Hepatic stellate cell (primary cell): ENCODE measurements around the gene RGL3.
"Not testable (repeated sequence)": the region's sequence is repeated elsewhere in the genome, so short reads cannot be mapped to it uniquely, and the experiment has no call there.

Experiments
- DNase-seq: peaks from one replicate; pipeline ENCODE4 v3.0.0; 2011; ENCODE audit warnings: low spot score

RGL3 gene

DNA sequence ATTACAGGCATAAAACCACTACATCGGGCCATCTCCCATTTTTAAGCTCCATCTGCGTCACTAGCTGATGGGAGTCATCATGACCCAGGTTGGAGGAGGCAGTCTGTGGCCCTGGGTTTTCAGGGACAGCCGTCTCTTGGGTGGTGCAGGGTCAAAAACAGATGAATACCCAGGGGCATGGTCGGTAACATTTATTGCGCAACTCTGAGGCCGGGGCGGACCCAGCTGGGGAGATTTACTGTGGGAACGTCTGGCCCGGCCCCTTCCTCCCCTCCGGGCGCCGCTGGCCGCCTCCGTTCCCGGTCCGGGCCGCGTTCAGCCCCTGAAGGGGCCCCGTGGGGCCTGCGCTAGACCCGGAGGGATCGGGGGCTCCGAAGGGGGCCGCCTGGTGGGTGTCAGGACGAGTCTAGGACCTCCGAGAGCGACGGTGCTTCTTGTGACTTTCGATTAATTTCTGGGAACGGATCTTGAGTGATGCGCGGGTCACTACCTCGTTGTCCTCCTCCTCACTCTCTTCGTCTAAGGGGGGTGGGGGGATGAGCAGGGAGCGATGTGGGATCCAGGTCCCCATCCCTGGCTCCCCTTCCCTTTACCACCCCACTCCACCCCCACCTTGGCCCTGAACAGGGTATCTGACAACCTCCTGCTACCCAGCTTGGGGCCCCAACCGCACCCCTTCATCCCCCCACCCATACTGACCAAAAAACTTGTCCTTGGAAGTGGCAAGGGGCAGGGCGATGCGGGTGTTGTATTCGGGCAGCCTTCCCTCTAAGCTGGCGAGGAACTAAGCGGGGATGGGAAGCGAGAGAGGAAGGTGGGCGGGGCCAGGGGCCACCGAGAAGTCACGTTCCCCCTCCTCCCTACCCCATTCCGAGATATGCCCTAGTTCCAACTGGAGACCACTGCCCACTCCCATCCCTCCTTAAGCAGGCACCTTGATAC, 1.6 kb upstream of the RGL3 start:
- DNase-seq = peak; percentile 41

DNA sequence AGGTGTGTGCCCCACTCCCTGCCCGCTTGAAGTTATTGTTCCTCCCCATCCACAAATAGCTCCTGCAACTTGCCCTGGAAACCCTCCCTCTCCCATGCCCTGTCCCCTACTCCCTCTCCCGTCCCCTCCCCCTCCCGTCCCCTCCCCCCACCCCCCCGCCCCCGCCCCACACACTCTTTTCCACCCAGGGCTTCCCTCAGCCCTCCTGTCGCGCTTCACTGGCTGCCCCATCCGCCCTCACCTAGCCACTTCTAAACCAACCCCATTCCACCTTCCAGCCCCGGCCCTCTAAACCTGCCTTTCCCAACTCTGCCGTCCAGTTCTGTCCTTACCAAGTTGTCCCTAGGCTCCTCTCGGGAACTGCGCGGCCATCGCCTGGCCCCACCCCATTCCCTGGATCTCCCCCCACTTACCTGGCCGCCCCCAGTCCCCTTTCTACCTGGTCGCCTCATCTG, 993 bp downstream of the RGL3 start:
- no peak for DNase-seq

DNA sequence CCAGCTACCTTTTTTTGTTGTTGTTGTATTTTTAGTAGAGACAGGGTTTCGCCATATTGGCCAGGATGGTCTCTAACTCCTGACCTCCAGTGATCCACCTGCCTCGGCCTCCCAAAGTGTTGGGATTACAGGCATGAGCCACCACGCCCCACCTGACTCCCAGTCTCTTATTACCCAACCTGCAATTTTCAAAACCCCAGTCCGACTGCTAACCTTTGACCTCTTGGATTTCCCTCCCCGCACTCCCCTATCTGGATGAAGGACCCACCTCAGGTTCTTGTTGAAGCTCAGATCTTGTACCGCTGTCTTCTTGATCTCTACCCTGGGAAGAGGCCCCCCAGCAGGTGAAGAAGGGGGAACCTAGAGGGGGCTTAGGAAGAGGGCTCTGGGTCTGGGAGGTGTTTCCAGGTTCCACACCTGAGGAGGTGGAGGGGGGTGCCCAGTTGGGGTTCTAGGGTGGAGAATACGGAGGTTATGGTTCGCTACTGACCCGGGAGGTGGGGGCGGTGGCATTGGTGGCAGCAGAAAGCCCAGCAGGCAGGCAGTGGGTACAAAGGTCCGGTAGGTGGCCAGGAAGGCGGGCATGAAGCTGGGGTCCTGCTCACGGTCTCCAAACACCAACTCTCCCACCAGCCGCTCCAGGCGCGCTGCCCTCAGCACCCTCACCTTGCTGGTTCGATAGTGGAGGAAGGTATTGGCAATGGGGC, 2.6 kb downstream of the RGL3 start:
- DNase-seq = no peak

DNA sequence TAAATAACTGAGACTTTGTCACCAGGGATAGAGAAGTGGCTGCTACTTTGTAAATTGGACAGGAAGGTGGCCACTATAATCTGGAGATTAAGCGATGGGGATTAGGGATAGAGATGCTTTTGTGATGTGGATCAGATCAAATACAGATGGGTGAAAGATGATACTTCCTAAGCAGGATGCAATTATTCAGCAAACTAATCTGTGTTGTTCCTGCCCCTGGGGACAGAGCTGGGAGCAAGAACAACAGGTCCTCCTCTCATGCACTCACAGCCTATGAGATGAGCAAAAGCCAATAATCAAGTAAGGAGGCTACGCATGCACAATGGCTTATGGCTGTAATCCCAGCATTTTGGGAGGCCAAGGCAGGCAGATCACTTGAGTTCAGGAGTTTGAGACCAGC, 4.6 kb downstream of the RGL3 start:
- DNase-seq = no peak

DNA sequence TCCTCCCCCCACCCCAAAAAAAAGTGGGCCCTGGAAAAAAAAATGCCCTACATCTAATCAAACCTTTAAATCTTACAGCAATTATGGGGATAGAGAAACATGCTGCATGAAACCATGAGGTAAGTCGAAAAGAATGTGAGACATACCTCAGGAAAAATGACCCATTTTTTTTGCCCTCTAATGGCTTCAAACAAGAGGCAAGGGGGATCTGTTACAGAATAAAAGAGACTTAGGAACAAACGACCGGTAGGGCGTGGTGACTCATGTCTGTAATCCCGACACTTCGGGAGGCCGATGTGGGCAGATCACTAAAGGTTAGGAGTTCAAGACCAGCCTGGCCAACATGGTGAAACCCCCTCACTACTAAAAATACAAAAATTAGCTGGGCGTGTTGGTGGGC, 8.4 kb downstream of the RGL3 start:
- no peak for DNase-seq

DNA sequence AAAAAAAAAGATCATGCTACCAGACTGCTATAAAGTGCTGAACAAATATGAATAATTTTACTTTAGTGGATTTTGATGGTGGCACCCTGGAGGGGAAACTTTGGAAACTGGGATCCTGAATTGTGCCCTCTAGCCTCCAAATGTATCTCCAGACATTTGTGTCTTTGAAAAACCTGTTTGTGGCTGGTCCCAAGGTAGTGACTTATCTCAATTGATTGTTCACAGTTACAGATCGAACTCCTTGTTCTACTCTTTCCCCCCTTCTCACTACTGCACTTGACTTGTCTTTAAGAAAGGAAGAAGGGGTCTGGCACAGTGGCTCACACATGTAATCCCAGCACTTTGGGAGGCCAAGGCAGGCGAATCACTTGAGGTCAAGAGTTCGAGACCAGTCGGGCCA, 10.5 kb downstream of the RGL3 start:
- no peak for DNase-seq

DNA sequence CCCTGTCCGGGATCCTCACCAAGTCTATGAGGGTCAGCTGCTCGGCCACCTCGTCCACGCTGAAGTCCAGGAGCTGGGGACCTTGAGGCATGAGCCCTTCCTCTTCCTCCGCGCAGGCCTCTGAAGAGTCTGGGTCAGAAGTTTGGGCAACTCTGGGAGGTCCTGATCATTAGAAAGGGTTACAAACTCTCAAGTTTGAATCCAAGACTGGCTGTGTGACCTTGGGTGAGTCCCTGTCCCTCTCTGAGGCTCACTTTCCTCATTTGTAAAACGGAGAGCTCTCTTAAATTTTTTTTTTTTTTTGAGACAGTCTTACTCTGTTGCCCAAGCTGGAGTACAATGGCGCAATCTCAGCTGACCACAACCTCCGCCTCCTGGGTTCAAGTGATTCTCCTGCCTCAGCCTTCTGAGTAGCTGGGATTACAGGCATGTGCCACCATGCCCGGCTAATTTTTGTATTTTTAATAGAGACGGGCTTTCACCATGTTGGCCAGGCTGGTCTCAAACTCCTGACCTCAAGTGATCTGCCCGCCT, 12.3 kb downstream of the RGL3 start:
- DNase-seq = not testable (repeated sequence)

DNA sequence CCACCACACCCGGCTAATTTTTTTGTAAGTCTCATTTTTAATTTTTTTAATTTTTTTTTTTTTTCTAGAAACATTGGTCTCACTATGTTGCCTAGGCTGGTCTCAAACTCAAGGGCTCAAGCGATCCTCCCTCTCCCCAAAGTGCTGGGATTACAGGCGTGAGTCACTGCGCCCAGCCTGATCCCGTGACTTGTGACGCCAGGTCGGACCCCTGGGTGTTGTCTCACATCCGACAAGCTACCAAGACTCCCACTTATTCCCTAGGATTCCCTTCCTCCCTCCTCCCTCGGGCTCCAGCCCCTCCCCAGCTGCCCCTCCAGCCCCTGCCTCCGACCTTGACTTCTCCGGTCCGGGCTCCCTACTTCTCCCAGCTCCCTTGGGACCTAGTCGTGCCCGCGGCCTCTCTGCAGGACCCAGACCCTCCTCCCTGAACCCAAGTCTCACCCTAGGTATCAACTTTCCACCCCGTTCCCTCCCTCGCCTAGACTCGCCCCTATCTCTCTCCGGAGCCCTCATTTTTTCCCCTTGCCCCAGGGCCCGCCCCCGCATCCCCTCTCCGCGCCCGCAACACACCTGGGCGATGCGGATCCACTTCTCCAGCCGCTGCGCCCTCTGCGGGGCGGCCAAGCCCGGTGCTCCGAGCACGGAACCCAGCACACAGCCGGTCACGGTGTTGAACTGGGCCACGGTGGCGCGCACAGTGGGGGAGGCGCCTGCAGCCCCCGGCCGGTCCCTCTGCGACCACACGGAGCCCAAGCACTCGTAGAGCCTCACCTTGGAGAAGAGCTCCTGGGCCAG, 13.1 kb downstream of the RGL3 start:
- DNase-seq = no peak

DNA sequence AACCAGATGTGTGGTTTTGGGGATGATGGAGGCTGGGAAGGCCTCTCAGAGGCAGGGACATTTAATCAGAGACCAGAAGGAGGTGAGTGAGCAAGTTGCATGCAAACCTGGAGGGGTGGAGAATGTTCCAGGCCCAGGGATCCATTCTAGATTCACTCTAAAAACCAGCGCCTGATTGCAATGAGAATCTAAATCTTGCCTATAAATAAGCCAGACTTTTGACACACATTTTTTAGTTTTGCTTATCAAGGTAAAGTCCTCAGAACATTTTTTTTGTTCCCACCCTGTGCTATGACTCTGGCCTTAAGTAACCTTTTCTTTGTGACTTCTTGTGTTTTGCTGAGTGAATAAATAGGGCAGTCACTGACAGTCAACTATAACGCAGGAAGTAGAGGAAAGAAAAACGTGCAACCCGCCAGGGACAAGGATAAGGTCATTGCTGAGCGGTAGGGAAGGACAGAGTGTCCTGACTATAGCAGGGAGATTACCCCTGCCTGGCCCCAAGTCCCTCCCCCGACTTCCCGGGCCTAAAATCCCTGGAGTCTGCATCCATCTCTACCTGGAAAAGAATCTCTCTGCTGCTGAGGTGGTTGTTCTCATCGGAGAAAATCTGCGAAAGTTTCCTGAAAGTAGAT, 14.4 kb downstream of the RGL3 start:
- DNase-seq = no peak

DNA sequence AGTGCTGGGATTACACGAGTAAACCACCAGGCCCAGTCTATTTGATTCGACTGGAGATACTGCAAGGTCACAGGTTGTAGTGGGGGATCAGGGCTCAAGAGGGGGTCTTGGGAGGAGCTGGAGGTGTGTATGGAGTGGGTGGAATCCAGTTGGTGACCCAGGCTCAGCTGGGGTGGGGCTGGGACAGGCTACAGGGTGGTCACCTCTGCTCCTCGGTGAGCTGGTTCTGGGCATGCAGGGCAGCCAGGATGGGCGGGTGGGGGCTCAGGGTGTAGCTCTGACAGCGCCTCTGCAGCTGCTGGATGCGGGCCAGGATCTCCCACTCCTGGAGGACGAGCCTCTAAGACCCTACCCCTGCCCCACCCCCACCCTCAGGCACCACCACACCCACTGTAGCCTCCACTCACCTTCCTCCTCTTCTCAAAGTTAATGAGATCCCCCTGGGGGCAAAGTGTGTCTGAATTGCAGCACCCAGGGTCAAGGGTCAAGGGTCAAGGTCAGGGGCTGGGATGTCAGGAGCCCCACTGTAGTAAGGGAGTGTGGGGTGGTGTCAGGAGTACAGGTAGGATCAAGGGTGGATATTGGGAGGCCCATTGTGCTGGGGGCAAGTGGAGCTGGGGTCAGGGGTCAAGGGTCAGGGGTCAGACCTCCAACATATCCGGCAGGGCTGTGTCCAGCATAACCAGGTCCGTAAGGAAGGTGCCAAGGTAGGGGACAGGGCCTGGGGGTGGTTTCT, 17.1 kb downstream of the RGL3 start:
- no peak for DNase-seq

DNA sequence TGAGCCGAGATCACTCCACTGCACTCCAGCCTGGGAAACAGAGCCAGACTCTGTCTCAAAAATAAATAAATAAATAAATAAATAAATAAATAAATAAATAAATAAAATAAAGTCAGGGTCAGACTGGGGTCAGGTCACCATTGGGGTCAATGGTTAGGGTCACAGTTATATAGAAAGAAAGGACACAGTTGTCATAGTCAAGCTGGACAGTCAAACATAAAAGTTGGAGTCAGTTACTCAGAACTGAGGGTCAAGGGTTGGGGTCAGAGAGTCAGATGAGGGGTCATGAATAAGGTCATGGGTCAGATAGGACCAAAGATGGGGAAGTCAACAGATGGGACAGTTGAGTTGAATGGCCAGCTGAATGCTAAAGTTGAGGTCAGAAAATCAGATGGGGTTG, 18.3 kb downstream of the RGL3 start:
- no peak for DNase-seq

DNA sequence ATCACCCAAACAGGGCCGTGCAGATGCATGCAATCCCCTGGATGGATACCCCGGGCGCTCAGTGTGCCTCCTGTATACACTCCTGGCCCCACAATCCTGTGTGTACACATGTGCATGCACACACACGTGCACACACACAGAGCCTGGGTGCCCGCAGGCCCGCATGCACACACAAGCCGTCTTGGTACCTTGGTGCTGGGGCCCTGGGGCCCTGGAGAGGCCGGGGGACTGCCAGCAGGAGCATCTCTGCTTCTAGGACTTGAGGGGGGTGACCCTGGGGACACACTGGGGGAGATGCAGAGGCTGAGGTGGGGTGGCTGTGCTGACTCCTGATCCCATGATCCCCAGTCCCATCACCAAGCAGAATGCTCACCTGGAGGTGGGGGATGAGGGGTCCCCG, 19.4 kb downstream of the RGL3 start:
- DNase-seq = no peak

DNA sequence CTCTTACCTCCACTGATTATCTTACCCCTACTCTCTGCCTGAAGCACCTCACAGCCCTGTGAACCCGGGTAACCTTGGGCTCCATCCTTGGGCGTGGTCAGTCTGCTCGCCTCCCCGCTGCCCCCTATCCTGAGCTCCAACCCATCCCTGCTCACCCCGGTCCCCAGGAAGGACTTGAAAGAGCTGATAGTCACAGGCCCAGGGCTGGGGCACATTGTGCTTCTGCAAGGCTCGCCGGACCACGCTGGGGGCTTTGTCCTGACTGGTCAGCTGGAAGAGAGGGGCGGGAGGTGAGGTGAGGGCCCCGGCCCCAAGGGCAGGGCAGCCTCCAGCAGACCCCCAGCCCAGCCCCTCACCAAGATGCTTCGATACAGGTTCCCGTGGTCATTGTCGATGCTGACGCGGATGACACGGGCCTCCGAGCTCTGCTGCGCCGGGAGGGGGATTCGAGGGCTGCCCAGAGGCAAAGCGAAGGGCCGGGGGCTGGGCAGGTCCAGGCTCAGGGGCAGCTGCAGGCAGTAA, 22.0 kb downstream of the RGL3 start:
- DNase-seq = no peak

DNA sequence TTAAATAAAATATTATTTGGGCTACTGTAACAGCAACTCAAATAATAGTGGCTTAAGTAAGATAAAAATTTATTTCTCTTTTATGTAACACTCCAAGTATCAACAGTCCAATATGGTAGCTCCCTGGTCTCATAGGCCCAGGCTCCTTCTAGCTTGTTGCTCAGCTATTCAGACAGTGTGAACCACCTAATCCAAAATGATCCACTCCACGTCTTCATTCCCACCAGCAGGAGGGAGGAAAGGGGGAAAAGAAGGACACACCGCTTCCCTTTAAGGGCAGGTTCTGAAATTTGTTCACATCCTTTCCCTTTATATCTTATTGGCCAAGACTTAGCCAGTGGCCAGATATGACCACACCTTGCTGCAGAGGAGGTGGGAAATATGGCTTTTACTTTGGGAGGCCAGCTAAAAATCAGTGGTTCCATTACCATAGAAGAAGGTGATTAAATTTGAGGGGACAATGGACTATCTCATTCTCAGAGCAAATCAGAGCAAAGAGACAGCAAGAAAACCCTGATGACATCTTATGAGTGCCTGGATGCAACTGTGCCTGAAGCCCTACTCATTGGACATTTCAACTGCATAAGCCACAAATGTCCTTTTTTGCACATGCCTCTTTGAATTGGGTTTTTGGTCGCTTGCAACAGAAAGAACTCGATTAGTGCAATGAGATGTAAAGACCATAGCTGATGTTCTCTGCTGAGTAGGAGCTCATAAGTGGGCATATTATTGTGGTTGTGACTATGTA, 28.0 kb downstream of the RGL3 start:
- DNase-seq = no peak

DNA sequence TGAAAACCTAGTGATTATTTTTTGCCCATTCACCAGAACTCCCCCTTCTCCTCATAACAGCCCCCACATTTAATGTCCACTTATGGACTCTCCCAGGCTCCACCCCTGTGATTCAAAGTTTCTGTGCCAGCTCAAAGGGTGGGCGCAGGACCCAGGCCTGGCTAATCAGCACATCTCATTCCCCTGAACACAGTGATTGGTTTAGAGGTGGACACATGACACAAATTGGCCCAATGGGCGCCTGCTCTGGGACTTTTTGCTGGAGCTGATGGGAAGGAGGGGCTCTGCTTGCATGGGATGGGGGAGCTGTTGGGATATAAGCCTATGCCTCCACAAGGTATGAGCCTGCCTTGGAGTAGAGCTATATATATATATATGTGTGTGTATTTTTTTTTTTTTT, 28.8 kb downstream of the RGL3 start:
- no peak for DNase-seq

DNA sequence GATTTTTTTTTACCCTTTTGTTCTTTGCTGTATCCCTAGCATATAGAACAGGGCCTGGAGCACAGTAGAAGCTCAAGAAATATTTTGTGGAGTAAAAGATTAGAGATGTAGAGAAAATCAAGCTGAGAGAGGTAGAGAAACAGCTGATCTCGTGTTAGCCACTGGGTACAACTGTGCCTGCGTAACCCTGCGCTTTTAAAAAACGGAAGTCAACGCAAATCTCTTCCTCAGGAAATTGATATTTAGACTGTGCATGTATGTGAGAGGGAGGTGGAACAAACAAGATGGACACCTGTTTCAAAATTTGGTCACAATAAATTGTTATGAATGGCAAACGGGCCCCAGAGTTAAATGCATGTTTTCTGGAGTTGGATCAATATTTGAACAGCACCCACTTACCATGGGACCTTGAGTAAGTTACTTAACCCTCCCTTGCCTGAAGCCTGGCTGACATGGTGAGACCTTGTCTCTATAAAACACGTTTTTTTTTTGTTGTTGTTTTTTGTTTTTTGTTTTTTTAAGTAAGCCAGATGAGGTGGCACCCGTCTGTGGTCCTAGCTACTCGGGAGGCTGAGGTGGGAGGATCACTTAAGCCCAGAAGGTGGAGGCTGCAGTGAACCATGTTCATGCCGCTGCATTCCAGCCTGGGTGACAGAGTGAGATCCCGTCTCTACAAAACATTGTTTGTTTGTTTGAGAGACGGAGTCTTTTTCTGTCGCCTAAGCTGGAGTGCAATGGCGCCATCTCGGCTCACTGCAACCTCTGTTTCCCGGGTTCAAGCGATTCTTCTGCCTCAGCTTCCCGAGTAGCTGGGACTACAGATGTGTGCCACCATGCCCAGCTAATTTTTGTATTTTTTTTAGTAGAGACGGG, 31.7 kb downstream of the RGL3 start:
- no peak for DNase-seq

DNA sequence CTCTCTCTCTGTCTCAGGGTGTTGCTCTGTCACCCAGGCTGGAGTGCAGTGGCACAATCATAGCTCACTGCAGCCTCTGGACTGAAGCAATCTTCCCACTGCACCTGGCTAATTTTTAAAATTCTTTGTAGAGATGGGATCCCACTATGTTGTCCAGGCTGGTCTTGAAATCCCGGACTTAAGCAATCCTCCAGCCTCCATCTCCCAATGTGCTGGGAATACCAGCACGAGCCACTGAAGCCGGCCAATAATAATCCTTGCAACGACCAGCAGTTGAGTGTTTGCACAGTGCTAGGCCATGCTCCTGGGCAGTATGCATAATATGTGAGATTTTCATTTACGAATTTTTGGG, 34.4 kb downstream of the RGL3 start:
- no peak for DNase-seq

DNA sequence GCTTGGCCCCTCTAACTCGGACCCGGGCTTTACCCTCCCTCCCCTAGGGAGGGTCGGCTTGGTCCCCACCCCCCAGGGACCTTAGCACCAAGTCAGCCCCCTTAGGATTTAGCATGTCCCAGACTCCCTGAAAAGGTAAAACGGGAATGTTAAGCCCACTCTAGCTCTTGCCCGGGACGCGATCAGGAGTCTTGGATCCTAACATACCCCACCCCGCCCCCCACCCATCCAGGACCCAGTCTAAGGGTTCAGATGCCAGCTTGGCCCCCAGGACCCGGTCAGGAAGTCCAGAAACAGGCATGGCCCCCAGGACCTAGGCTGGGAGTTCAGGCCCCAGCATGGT, 35.4 kb downstream of the RGL3 start:
- no peak for DNase-seq
